ENCODE measurements around the gene TRPV3. TPM values are rescaled to one million over a fixed set of nuclear protein-coding genes. Genes with fewer than 3 reads are reported as not detected.

Gene TRPV3
- total RNA-seq, 1 experiment from 2014 or later = 1.3 TPM

- DNase-seq (ENCODE audit: low read depth) = no peak
Observed at GRCh38 chr17:3547628-3548027, 10.0 kb downstream of the TRPV3 start.

GRCh38 chr17:3546997-3547396 is 10.6 kb downstream of the TRPV3 start:
- DNase-seq (ENCODE audit: low read depth) = no peak

GRCh38 chr17:3546521-3546920 is 11.1 kb downstream of the TRPV3 start:
- no peak for DNase-seq (ENCODE audit: low read depth)

GRCh38 chr17:3545151-3545550 is 12.5 kb downstream of the TRPV3 start:
- DNase-seq (ENCODE audit: low read depth) = no peak

GRCh38 chr17:3544365-3544764 is 13.2 kb downstream of the TRPV3 start:
- no peak for DNase-seq (ENCODE audit: low read depth)

- no peak for DNase-seq (ENCODE audit: low read depth)
Observed at GRCh38 chr17:3543453-3543852, 14.2 kb downstream of the TRPV3 start.

- no peak for DNase-seq (ENCODE audit: low read depth)
Observed at GRCh38 chr17:3542410-3543088, 15.1 kb downstream of the TRPV3 start.

GRCh38 chr17:3539881-3540540 is 17.6 kb downstream of the TRPV3 start:
- no peak for DNase-seq (ENCODE audit: low read depth)

- no peak for DNase-seq (ENCODE audit: low read depth)
Observed at GRCh38 chr17:3536716-3537115, 20.9 kb downstream of the TRPV3 start.

GRCh38 chr17:3535253-3535995 is 22.2 kb downstream of the TRPV3 start:
- DNase-seq (ENCODE audit: low read depth) = peak; percentile 67

- peak; percentile 38 for DNase-seq (ENCODE audit: low read depth)
Observed at GRCh38 chr17:3534881-3535252, 22.7 kb downstream of the TRPV3 start.

GRCh38 chr17:3533752-3534151 is 23.9 kb downstream of the TRPV3 start:
- no peak for DNase-seq (ENCODE audit: low read depth)

GRCh38 chr17:3532859-3533142 is 24.8 kb downstream of the TRPV3 start:
- no peak for DNase-seq (ENCODE audit: low read depth)

GRCh38 chr17:3532106-3532858 is 25.3 kb downstream of the TRPV3 start:
- no peak for DNase-seq (ENCODE audit: low read depth)

- DNase-seq (ENCODE audit: low read depth) = no peak
Observed at GRCh38 chr17:3531266-3532101, 26.1 kb downstream of the TRPV3 start.

GRCh38 chr17:3529817-3530741 is 27.5 kb downstream of the TRPV3 start:
- DNase-seq (ENCODE audit: low read depth) = no peak

GRCh38 chr17:3528880-3529511 is 28.6 kb downstream of the TRPV3 start:
- no peak for DNase-seq (ENCODE audit: low read depth)

- no peak for DNase-seq (ENCODE audit: low read depth)
Observed at GRCh38 chr17:3528403-3528851, 29.2 kb downstream of the TRPV3 start.

GRCh38 chr17:3527896-3528295 is 29.7 kb downstream of the TRPV3 start:
- DNase-seq (ENCODE audit: low read depth) = no peak

- DNase-seq (ENCODE audit: low read depth) = no peak
Observed at GRCh38 chr17:3527468-3527867, 30.1 kb downstream of the TRPV3 start.
